Neural cell (in vitro differentiated cells): ENCODE results near the gene DSCAM. TPM values are rescaled to one million over a fixed set of nuclear protein-coding genes. Genes with fewer than 3 reads are reported as not detected.

Source experiments
- H2AFZ ChIP-seq: fragments of 200-600, 300-800 bp; sonication (generic), shearing (Covaris generic); 2 replicates; pipeline ENCODE4 v1.6.0; 2014; ENCODE audit warnings: low read depth, mild to moderate bottlenecking, antibody characterized with exemption, low read length, moderate library complexity
- H3F3A ChIP-seq: fragments of 200-600 bp; shearing (Covaris generic); 2 replicates; pipeline ENCODE4 v1.6.1; 2016; ENCODE audit warnings: mild to moderate bottlenecking, moderate library complexity, mixed read lengths, antibody characterized with exemption, low read length; ENCODE audit not compliant: insufficient read depth, poor library complexity, severe bottlenecking
- H3K27ac ChIP-seq: fragments of 200-600, 300-800 bp; sonication (generic), shearing (Covaris generic); 2 replicates; pipeline ENCODE4 v1.5.1; 2014; ENCODE audit warnings: mild to moderate bottlenecking, low read length, moderate library complexity
- H3K27me3 ChIP-seq: fragments of 300-800, 200-600 bp; sonication (generic), shearing (Covaris generic); 2 replicates; pipeline ENCODE4 v1.6.0; 2014; ENCODE audit warnings: mild to moderate bottlenecking, low read depth, low read length, moderate library complexity; ENCODE audit not compliant: insufficient read depth
- H3K36me3 ChIP-seq: fragments of 300-800, 200-600 bp; sonication (generic), shearing (Covaris generic); 2 replicates; pipeline ENCODE4 v1.5.1; 2014; ENCODE audit warnings: mild to moderate bottlenecking, antibody characterized with exemption, low read length, moderate library complexity; ENCODE audit not compliant: insufficient read depth
- H3K4me2 ChIP-seq: fragments of 300-800, 200-600 bp; sonication (generic), shearing (Covaris generic); 2 replicates; pipeline ENCODE4 v1.6.0; 2014; ENCODE audit warnings: mild to moderate bottlenecking, low read length
- H3K4me3 ChIP-seq: fragments of 300-800, 200-600 bp; sonication (generic), shearing (Covaris generic); 2 replicates; pipeline ENCODE4 v1.5.1; 2014; ENCODE audit warnings: mild to moderate bottlenecking, low read length, moderate library complexity
- H3K79me2 ChIP-seq: fragments of 200-600 bp; shearing (Covaris generic); replicated peaks from 2 replicates; pipeline ENCODE4 v1.6.0; 2014; ENCODE audit warnings: mild to moderate bottlenecking, low read length, moderate library complexity; ENCODE audit not compliant: insufficient read depth
- H3K9ac ChIP-seq: fragments of 300-800, 200-600 bp; sonication (generic), shearing (Covaris generic); 2 replicates; pipeline ENCODE4 v1.6.1; 2016; ENCODE audit warnings: mild to moderate bottlenecking, low read length, mixed read lengths
- H3K9me2 ChIP-seq: fragments of 200-600 bp; shearing (Covaris generic); 2 replicates; pipeline ENCODE4 v1.6.1; 2016; ENCODE audit warnings: mild to moderate bottlenecking, low read length, mixed read lengths; ENCODE audit not compliant: insufficient read depth
- H3K9me3 ChIP-seq: fragments of 200-600, 300-800 bp; sonication (generic), shearing (Covaris generic); 2 replicates; pipeline ENCODE4 v1.6.1; 2016; ENCODE audit warnings: mild to moderate bottlenecking, mixed run types, low read length, moderate library complexity, mixed read lengths
- H4K20me1 ChIP-seq: fragments of 200-600 bp; shearing (Covaris generic); 2 replicates; pipeline ENCODE4 v1.6.1; 2016; ENCODE audit warnings: mild to moderate bottlenecking, mixed run types; ENCODE audit not compliant: insufficient read depth
- EP300 ChIP-seq: fragments of 450-650 bp; conservative IDR thresholded peaks from 2 replicates; pipeline ENCODE4 v1.6.1; 2014; ENCODE audit warnings: antibody characterized with exemption, mild to moderate bottlenecking, moderate library complexity; ENCODE audit not compliant: poor library complexity, severe bottlenecking
- EZH2 ChIP-seq: fragments of 200-600, 300-800 bp; shearing (Covaris generic), sonication (generic); IDR thresholded peaks from 2 replicates; pipeline ENCODE4 v1.6.1; 2014; ENCODE audit warnings: antibody characterized with exemption, low read length, borderline replicate concordance, mild to moderate bottlenecking; ENCODE audit not compliant: insufficient read depth, poor library complexity, severe bottlenecking
- MXI1 ChIP-seq: fragments of 450-650 bp; conservative IDR thresholded peaks from 2 replicates; pipeline ENCODE4 v1.6.1; 2014; ENCODE audit warnings: antibody characterized with exemption, mild to moderate bottlenecking; ENCODE audit not compliant: poor library complexity, severe bottlenecking
- POLR2AphosphoS5 ChIP-seq: IDR thresholded peaks from 2 replicates; pipeline ENCODE4 v1.6.1; 2012
- RAD21 ChIP-seq: fragments of 450-650 bp; conservative IDR thresholded peaks from 2 replicates; pipeline ENCODE4 v1.6.1; 2014; ENCODE audit warnings: antibody characterized with exemption, mild to moderate bottlenecking, moderate library complexity
- REST ChIP-seq: IDR thresholded peaks from 2 replicates; pipeline ENCODE4 v1.6.1; 2012; ENCODE audit warnings: borderline replicate concordance
- SMC3 ChIP-seq: fragments of 450-650 bp; conservative IDR thresholded peaks from 2 replicates; pipeline ENCODE4 v1.6.1; 2014; ENCODE audit warnings: antibody characterized with exemption, mild to moderate bottlenecking, moderate library complexity; ENCODE audit not compliant: poor library complexity
- TAF1 ChIP-seq: IDR thresholded peaks from 2 replicates; pipeline ENCODE4 v1.6.1; 2012; ENCODE audit warnings: low read depth
- polyA plus RNA-seq: library from polyadenylated mRNA; depleted of rRNA; stranded (reverse); fragments of >200 nt; gene quantifications from 2 replicates; pipeline ENCODE4 v1.2.3, GENCODE V29; 2014
- TF ChIP-seq, protein P1 (sequence below): fragments of 450-650 bp; IDR thresholded peaks from 2 replicates; pipeline ENCODE4 v1.5.1; 2014; ENCODE audit warnings: antibody characterized with exemption, mild to moderate bottlenecking, moderate library complexity; ENCODE audit not compliant: poor library complexity, severe bottlenecking

DSCAM gene
- polyA plus RNA-seq, 1 donor from 2014 or later: 5.3 TPM

DNA sequence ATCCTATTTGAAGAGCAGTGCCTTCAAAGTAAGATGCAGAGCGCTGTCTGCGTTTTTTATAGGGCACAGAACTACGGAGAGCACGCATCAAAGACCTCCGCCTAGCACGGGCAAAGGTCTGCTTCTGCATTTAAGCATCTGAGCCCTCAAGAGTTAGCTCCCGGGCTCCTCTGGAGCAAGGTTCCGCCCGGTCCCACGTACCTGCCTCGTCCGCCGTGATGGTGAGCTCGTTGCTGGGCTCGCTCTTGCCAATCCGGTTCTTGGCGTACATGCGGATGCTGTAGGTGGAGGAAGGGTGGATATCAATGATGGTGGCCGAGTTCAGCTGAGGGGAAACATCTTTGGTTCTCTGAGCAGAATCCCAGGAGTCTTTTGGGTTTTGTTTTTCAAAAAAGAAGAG lies 668.2 kb downstream of the DSCAM start:
- Histone ChIP-seq H2AFZ (no peak overlapping the region), H3K9me2 (no peaks in the 10 kb centered on the region), H3K4me2 (no peak overlapping the region), H3K4me3 (no peak overlapping the region), H3F3A (no peaks in the 10 kb centered on the region), H3K9me3 (no peaks in the 10 kb centered on the region), H4K20me1 (no peaks in the 10 kb centered on the region), H3K79me2 (no peaks in the 10 kb centered on the region), H3K9ac (no peak overlapping the region), H3K36me3 (no peaks in the 10 kb centered on the region), H3K27ac (no peak overlapping the region), H3K27me3 (no peaks in the 10 kb centered on the region)
- TF ChIP-seq RAD21: no peak
- TF ChIP-seq POLR2AphosphoS5: no peak

DNA sequence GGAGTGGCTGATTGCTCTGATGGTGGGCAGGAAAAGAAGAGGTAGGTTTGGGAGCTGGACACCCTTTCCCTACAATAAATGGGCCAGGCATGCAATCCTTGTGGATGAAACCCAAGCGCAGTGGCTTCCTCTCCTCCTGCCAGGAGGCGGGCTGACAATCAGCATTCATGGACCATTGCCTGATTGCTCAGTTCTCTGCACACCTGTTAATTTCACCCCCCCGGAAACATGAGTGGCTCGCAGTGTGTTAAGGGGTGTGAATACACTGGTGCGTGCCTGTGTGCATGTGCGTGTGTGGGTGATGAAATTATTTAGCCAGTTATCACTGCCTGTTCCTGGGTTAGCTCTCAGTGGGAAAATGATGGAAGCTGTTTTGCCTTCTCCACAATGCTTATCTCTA lies 669.0 kb downstream of the DSCAM start:
- Histone ChIP-seq H3K36me3 (no peaks in the 10 kb centered on the region), H3K4me2 (no peak overlapping the region), H3K27ac (peak overlapping the region; percentile 71), H3K27me3 (no peaks in the 10 kb centered on the region), H3K79me2 (no peaks in the 10 kb centered on the region), H3K9ac (no peak overlapping the region), H3F3A (no peaks in the 10 kb centered on the region), H2AFZ (no peak overlapping the region), H4K20me1 (no peaks in the 10 kb centered on the region), H3K9me2 (no peaks in the 10 kb centered on the region), H3K4me3 (no peak overlapping the region), H3K9me3 (no peaks in the 10 kb centered on the region)
- TF ChIP-seq EZH2: no peak
- no peak for TF ChIP-seq TAF1

- no peak for TF ChIP-seq MXI1
- TF ChIP-seq REST: peak; percentile 54
- peak; percentile 59 for TF ChIP-seq EP300
- TF ChIP-seq, protein P1, sequence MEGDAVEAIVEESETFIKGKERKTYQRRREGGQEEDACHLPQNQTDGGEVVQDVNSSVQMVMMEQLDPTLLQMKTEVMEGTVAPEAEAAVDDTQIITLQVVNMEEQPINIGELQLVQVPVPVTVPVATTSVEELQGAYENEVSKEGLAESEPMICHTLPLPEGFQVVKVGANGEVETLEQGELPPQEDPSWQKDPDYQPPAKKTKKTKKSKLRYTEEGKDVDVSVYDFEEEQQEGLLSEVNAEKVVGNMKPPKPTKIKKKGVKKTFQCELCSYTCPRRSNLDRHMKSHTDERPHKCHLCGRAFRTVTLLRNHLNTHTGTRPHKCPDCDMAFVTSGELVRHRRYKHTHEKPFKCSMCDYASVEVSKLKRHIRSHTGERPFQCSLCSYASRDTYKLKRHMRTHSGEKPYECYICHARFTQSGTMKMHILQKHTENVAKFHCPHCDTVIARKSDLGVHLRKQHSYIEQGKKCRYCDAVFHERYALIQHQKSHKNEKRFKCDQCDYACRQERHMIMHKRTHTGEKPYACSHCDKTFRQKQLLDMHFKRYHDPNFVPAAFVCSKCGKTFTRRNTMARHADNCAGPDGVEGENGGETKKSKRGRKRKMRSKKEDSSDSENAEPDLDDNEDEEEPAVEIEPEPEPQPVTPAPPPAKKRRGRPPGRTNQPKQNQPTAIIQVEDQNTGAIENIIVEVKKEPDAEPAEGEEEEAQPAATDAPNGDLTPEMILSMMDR: no peak
- TF ChIP-seq POLR2AphosphoS5: no peak
- TF ChIP-seq RAD21: peak; percentile 41
- no peak for TF ChIP-seq TAF1
- peak; percentile 24 for TF ChIP-seq SMC3
- TF ChIP-seq EZH2: no peak
- H3K27ac ChIP-seq: peak overlapping the region; percentile 71
- H3K9me2 ChIP-seq: no peaks in the 10 kb centered on the region
- H2AFZ ChIP-seq: no peak overlapping the region
- no peaks in the 10 kb centered on the region for H3K9me3 ChIP-seq
- H3F3A ChIP-seq: no peaks in the 10 kb centered on the region
- no peaks in the 10 kb centered on the region for H3K27me3 ChIP-seq
- peak overlapping the region; percentile 47 for H3K4me2 ChIP-seq
- H3K4me3 ChIP-seq: peak overlapping the region; percentile 18
- H3K9ac ChIP-seq: peak overlapping the region; percentile 47
- no peaks in the 10 kb centered on the region for H3K36me3 ChIP-seq
- H4K20me1 ChIP-seq: no peaks in the 10 kb centered on the region
- no peaks in the 10 kb centered on the region for H3K79me2 ChIP-seq
Observed at GRCh38 chr21:40176724-40177123, 670.2 kb downstream of the DSCAM start.
